ENCODE data around the gene ZBED1. TPM values are rescaled to one million over a fixed set of nuclear protein-coding genes. Genes with fewer than 3 reads are reported as not detected.
"Not testable (repeated sequence)": the region's sequence is repeated elsewhere in the genome, so short reads cannot be mapped to it uniquely, and the experiment has no call there.

The ZBED1 gene
- polyA plus RNA-seq, 1 experiment = 23.0 TPM

- DNase-seq (ENCODE audit: low read depth, low spot score) = no peak
- ChIA-PET POLR2A (no interaction called here), CTCF (no interaction called here)
- TF ChIP-seq CTCF (IDR thresholded peaks at IDR 0.05; ENCODE audit: low read depth, low read length) = no peak
- no peak overlapping the region for H3K4me3 ChIP-seq (ENCODE audit: low read depth, low read length)
- H3K9me3 ChIP-seq (ENCODE audit: control insufficient read depth, insufficient read depth, low read length) = no peaks in the 10 kb centered on the region
- no peak overlapping the region for H3K27ac ChIP-seq (ENCODE audit: low read depth, low read length)
- no peaks in the 10 kb centered on the region for H3K27me3 ChIP-seq (ENCODE audit: control insufficient read depth, insufficient read depth, low read length)
These were observed 37.4 kb upstream of the ZBED1 start for GRCh38 chrX:2538031-2538757.

GRCh38 chrX:2536974-2537373 lies 36.2 kb upstream of the ZBED1 start:
- POLR2A ChIA-PET = no interaction called here
- H3K4me3 ChIP-seq (ENCODE audit: low read depth, low read length) = no peak overlapping the region
- TF ChIP-seq CTCF (IDR thresholded peaks at IDR 0.05; ENCODE audit: low read depth, low read length) = no peak
- DNase-seq (ENCODE audit: low read depth, low spot score) = no peak
- H3K27me3 ChIP-seq (ENCODE audit: control insufficient read depth, insufficient read depth, low read length) = no peaks in the 10 kb centered on the region
- CTCF ChIA-PET = no interaction called here
- no peaks in the 10 kb centered on the region for H3K9me3 ChIP-seq (ENCODE audit: control insufficient read depth, insufficient read depth, low read length)
- no peak overlapping the region for H3K27ac ChIP-seq (ENCODE audit: low read depth, low read length)

- CTCF ChIA-PET = no interaction called here
- no peak overlapping the region for H3K27ac ChIP-seq (ENCODE audit: low read depth, low read length)
These were observed 35.4 kb upstream of the ZBED1 start for GRCh38 chrX:2536141-2536540.

GRCh38 chrX:2534261-2535021 lies 33.7 kb upstream of the ZBED1 start:
- H3K27ac ChIP-seq (ENCODE audit: low read depth, low read length); DNase-seq (ENCODE audit: low read depth, low spot score); CTCF ChIA-PET; H3K4me3 ChIP-seq (ENCODE audit: low read depth, low read length); H3K27me3 ChIP-seq (ENCODE audit: control insufficient read depth, insufficient read depth, low read length); H3K9me3 ChIP-seq (ENCODE audit: control insufficient read depth, insufficient read depth, low read length); POLR2A ChIA-PET: not testable (repeated sequence)

More at GRCh38 chrX:2536141-2536540, 35.4 kb upstream of the ZBED1 start:
- no peak for DNase-seq (ENCODE audit: low read depth, low spot score)
- Histone ChIP-seq H3K27me3 (ENCODE audit: control insufficient read depth, insufficient read depth, low read length) (no peaks in the 10 kb centered on the region), H3K9me3 (ENCODE audit: control insufficient read depth, insufficient read depth, low read length) (no peaks in the 10 kb centered on the region), H3K4me3 (ENCODE audit: low read depth, low read length) (no peak overlapping the region)
- POLR2A ChIA-PET = no interaction called here
- TF ChIP-seq CTCF (IDR thresholded peaks at IDR 0.05; ENCODE audit: low read depth, low read length) = no peak

- POLR2A ChIA-PET = no interaction called here
- no peak for TF ChIP-seq CTCF (IDR thresholded peaks at IDR 0.05; ENCODE audit: low read depth, low read length)
- no peak overlapping the region for H3K4me3 ChIP-seq (ENCODE audit: low read depth, low read length)
- CTCF ChIA-PET = no interaction called here
- H3K27me3 ChIP-seq (ENCODE audit: control insufficient read depth, insufficient read depth, low read length) = no peaks in the 10 kb centered on the region
- H3K9me3 ChIP-seq (ENCODE audit: control insufficient read depth, insufficient read depth, low read length) = no peaks in the 10 kb centered on the region
- DNase-seq (ENCODE audit: low read depth, low spot score) = no peak
- no peak overlapping the region for H3K27ac ChIP-seq (ENCODE audit: low read depth, low read length)
These were observed 32.6 kb upstream of the ZBED1 start for GRCh38 chrX:2533424-2533823.
